ENCODE measurements around the gene SLC6A11.

Gene SLC6A11

GRCh38 chr3:10841100-10841499, 25.1 kb downstream of the SLC6A11 start:
- DNase-seq (ENCODE audit: low spot score), result no peak

- DNase-seq (ENCODE audit: low spot score), result no peak
Observed at GRCh38 chr3:10843378-10843777, 27.4 kb downstream of the SLC6A11 start.

- DNase-seq (ENCODE audit: low spot score), result no peak
Observed at GRCh38 chr3:10845001-10845761, 29.2 kb downstream of the SLC6A11 start.

- no peak for DNase-seq (ENCODE audit: low spot score)
Observed at GRCh38 chr3:10845839-10846656, 30.0 kb downstream of the SLC6A11 start.

- DNase-seq (ENCODE audit: low spot score), result no peak
Observed at GRCh38 chr3:10846657-10846975, 30.6 kb downstream of the SLC6A11 start.

GRCh38 chr3:10848261-10848660, 32.2 kb downstream of the SLC6A11 start:
- DNase-seq (ENCODE audit: low spot score), result no peak

GRCh38 chr3:10852066-10852808, 36.2 kb downstream of the SLC6A11 start:
- DNase-seq (ENCODE audit: low spot score), result no peak

GRCh38 chr3:10855083-10855870, 39.2 kb downstream of the SLC6A11 start:
- no peak for DNase-seq (ENCODE audit: low spot score)

- DNase-seq (ENCODE audit: low spot score), result no peak
Observed at GRCh38 chr3:10855871-10856662, 40.0 kb downstream of the SLC6A11 start.

GRCh38 chr3:10857235-10857634, 41.2 kb downstream of the SLC6A11 start:
- no peak for DNase-seq (ENCODE audit: low spot score)

GRCh38 chr3:10858091-10858490, 42.1 kb downstream of the SLC6A11 start:
- no peak for DNase-seq (ENCODE audit: low spot score)

- peak; percentile 12 for DNase-seq (ENCODE audit: low spot score)
Observed at GRCh38 chr3:10867384-10867783, 51.4 kb downstream of the SLC6A11 start.

- DNase-seq (ENCODE audit: low spot score), result no peak
Observed at GRCh38 chr3:10869460-10869859, 53.4 kb downstream of the SLC6A11 start.

GRCh38 chr3:10870296-10870695, 54.3 kb downstream of the SLC6A11 start:
- DNase-seq (ENCODE audit: low spot score), result no peak

- no peak for DNase-seq (ENCODE audit: low spot score)
Observed at GRCh38 chr3:10873415-10873814, 57.4 kb downstream of the SLC6A11 start.

- no peak for DNase-seq (ENCODE audit: low spot score)
Observed at GRCh38 chr3:10875914-10876313, 59.9 kb downstream of the SLC6A11 start.

GRCh38 chr3:10876661-10877060, 60.6 kb downstream of the SLC6A11 start:
- DNase-seq (ENCODE audit: low spot score), result no peak

GRCh38 chr3:10882851-10883250, 66.8 kb downstream of the SLC6A11 start:
- no peak for DNase-seq (ENCODE audit: low spot score)

- DNase-seq (ENCODE audit: low spot score), result peak; percentile 10
Observed at GRCh38 chr3:10883478-10884234, 67.6 kb downstream of the SLC6A11 start.

GRCh38 chr3:10887015-10887414, 71.0 kb downstream of the SLC6A11 start:
- no peak for DNase-seq (ENCODE audit: low spot score)

Data from hepatic stellate cell (primary cell).